Measurements from ENCODE around the gene WNK1.

The WNK1 gene

DNA sequence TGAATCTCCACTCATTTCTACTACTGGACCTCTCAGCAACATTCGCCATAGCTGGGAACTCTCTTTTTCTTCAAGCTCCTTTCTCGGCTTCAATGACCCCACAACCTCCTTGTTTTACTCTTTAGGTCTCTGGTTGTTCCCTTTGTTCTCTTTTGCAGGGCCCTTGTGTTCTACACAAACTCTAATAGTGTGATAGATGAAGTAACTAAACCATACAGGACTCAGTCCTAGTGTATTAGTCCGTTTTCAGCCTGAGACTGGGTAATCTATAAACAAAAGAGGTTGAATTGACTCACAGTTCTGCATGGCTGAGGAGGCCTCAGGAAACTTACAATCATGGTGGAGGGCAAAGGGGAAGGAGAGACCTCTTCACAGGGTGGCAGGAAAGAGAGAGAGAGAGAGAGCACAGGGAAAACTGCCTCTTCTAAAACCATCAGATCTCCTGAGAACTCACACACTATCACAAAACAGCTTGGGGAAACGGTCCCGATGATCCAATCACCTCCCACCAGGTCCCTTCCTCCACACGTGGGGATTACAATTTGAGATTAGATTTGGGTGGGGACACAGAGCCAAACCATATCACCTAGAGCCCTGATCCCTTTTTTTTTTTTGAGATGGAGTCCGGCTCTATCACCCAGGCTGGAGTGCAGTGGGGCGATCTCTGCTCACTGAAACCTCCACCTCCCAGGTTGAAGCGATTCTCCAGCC is 32.0 kb upstream of the WNK1 start:
- Histone ChIP-seq H3K4me3 (IDR thresholded peaks at IDR 0.05; ENCODE audit: insufficient read depth, low read depth, low read length) (no peak overlapping the region), H3K79me2 (ENCODE audit: insufficient read depth, low read depth) (no peaks in the 10 kb centered on the region), H4K20me1 (ENCODE audit: insufficient read depth) (no peaks in the 10 kb centered on the region), H2AFZ (ENCODE audit: low read depth) (no peak overlapping the region), H3K36me3 (ENCODE audit: insufficient read depth) (no peaks in the 10 kb centered on the region), H3K27ac (no peak overlapping the region), H3K9ac (no peak overlapping the region), H3K4me2 (no peak overlapping the region), H3K27me3 (ENCODE audit: insufficient read depth, low read depth) (no peaks in the 10 kb centered on the region), H3K4me1 (ENCODE audit: low read depth, poor library complexity, severe bottlenecking) (peaks cover 29% of the 10 kb centered on the region)
- TF ChIP-seq, protein P1, sequence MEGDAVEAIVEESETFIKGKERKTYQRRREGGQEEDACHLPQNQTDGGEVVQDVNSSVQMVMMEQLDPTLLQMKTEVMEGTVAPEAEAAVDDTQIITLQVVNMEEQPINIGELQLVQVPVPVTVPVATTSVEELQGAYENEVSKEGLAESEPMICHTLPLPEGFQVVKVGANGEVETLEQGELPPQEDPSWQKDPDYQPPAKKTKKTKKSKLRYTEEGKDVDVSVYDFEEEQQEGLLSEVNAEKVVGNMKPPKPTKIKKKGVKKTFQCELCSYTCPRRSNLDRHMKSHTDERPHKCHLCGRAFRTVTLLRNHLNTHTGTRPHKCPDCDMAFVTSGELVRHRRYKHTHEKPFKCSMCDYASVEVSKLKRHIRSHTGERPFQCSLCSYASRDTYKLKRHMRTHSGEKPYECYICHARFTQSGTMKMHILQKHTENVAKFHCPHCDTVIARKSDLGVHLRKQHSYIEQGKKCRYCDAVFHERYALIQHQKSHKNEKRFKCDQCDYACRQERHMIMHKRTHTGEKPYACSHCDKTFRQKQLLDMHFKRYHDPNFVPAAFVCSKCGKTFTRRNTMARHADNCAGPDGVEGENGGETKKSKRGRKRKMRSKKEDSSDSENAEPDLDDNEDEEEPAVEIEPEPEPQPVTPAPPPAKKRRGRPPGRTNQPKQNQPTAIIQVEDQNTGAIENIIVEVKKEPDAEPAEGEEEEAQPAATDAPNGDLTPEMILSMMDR (conservative IDR thresholded peaks at IDR 0.05; ENCODE audit: low read depth, low read length), result no peak

DNA sequence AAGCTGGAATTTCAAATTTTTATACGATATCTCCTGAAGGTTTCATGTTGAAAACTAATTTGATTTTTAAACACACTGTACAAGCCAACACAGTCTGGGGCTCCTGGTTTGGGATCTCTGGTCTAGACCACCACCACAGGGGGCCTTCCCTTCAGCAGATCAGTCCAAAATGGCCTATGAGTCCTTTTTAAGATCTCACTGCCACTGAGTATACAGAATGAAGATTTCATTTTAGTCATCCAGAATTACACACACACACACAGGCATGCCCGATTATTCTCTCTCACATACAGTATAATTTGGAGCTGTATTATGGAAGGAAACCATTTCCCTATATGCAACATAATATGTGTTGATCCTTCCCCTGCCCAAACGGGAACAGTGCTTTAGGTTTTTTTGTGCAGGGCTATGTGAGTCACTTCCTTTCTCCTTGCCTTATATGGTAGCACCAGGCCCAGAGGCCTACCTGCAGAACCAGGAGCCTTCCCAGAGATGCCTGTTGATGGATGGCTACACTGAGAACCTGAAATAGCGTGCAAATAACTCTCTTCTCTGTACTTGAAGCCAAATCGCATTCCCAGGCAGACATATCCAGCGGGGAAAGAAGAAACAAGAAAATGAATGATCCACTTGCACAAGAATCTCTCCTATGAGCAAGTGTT is 28.1 kb upstream of the WNK1 start:
- H3K4me2 ChIP-seq, result peak overlapping the region; percentile 15; the same call in 1 of the 2 replicates
- H3K9ac ChIP-seq, result no peak overlapping the region
- no peaks in the 10 kb centered on the region for H3K79me2 ChIP-seq (ENCODE audit: insufficient read depth, low read depth)
- TF ChIP-seq, protein P1 (conservative IDR thresholded peaks at IDR 0.05; ENCODE audit: low read depth, low read length), result no peak
- no peak overlapping the region for H3K4me3 ChIP-seq (IDR thresholded peaks at IDR 0.05; ENCODE audit: insufficient read depth, low read depth, low read length)
- H3K27me3 ChIP-seq (ENCODE audit: insufficient read depth, low read depth), result no peaks in the 10 kb centered on the region
- H3K27ac ChIP-seq, result no peak overlapping the region
- no peaks in the 10 kb centered on the region for H4K20me1 ChIP-seq (ENCODE audit: insufficient read depth)
- peaks cover 29% of the 10 kb centered on the region for H3K4me1 ChIP-seq (ENCODE audit: low read depth, poor library complexity, severe bottlenecking)
- peak overlapping the region; percentile 18; the same call in 1 of the 2 replicates for H2AFZ ChIP-seq (ENCODE audit: low read depth)
- H3K36me3 ChIP-seq (ENCODE audit: insufficient read depth), result no peaks in the 10 kb centered on the region

DNA sequence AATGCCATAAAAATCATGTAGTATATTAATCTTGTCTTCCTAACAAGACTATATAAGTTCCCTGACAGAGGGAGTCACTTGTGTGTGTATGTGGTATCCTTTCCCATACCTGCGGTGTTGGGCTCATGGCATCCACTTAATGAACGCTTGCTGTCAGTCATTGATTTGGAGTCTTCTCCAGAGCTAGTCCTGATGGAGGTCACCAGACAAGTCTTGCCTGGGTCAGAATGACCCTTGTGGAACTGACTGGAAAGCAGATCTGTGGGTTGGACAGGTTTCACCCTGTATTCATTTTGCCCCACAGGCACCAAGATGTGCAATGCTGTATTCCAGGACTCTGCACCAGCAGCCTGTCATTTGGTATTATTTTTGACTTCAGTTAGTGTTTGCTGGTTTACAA is 27.3 kb upstream of the WNK1 start:
- no peak overlapping the region for H2AFZ ChIP-seq (ENCODE audit: low read depth)
- TF ChIP-seq, protein P1 (conservative IDR thresholded peaks at IDR 0.05; ENCODE audit: low read depth, low read length), result no peak
- H4K20me1 ChIP-seq (ENCODE audit: insufficient read depth), result no peaks in the 10 kb centered on the region
- no peak overlapping the region for H3K4me2 ChIP-seq
- no peaks in the 10 kb centered on the region for H3K79me2 ChIP-seq (ENCODE audit: insufficient read depth, low read depth)
- no peak overlapping the region for H3K27ac ChIP-seq
- peaks cover 29% of the 10 kb centered on the region for H3K4me1 ChIP-seq (ENCODE audit: low read depth, poor library complexity, severe bottlenecking)
- no peak overlapping the region for H3K4me3 ChIP-seq (IDR thresholded peaks at IDR 0.05; ENCODE audit: insufficient read depth, low read depth, low read length)
- no peak overlapping the region for H3K9ac ChIP-seq
- H3K36me3 ChIP-seq (ENCODE audit: insufficient read depth), result no peaks in the 10 kb centered on the region
- H3K27me3 ChIP-seq (ENCODE audit: insufficient read depth, low read depth), result no peaks in the 10 kb centered on the region

DNA sequence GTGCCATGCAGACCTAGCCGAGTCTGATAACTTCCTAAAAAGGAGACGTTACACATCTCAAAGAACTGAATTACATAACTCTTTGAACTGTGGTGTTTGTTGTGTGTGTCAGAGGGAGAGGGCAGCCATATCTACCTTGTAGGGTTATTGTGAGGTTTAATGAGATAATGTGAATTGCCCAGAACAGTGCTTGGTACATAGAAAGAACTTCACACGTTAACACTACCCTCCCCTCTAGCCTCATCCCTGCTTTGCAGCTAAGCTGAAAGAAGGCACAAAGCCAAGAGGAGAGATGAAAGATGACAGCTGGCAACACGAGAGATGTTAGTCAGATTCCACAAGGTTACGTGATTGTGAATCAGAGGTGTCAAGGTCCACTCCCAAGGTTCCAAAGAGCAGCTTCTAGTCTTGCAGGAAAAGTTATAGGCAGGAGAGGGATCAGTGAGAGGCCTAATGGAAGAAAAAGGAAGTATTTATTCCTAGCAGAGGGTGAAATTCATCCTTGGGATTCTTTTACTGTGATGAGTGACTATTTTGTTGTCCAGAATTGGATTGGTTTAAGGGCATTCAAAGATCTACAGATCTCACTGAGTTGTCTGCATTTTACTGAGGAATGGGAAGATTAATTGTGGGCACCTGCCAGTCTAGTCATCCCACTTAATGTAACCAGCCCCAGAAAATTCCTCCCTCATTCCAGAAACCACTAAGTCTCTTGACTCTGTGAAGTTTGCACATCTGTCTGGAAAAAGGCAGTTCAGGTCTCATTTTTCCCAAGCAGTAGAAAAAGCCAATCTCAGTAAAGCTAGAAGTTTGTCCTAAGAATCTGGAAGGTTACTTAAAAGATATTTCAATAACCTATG is 25.9 kb upstream of the WNK1 start:
- Histone ChIP-seq H3K27me3 (ENCODE audit: insufficient read depth, low read depth) (no peaks in the 10 kb centered on the region), H4K20me1 (ENCODE audit: insufficient read depth) (no peaks in the 10 kb centered on the region), H3K4me3 (IDR thresholded peaks at IDR 0.05; ENCODE audit: insufficient read depth, low read depth, low read length) (no peak overlapping the region), H3K79me2 (ENCODE audit: insufficient read depth, low read depth) (no peaks in the 10 kb centered on the region), H3K27ac (no peak overlapping the region), H2AFZ (ENCODE audit: low read depth) (no peak overlapping the region), H3K36me3 (ENCODE audit: insufficient read depth) (no peaks in the 10 kb centered on the region), H3K4me1 (ENCODE audit: low read depth, poor library complexity, severe bottlenecking) (peaks cover 29% of the 10 kb centered on the region), H3K9ac (no peak overlapping the region), H3K4me2 (no peak overlapping the region)
- TF ChIP-seq, protein P1 (conservative IDR thresholded peaks at IDR 0.05; ENCODE audit: low read depth, low read length), result no peak
